ENCODE data around the gene KIF1B.
"Not testable (repeated sequence)": the region's sequence is repeated elsewhere in the genome, so short reads cannot be mapped to it uniquely, and the experiment has no call there.

Gene KIF1B

DNA sequence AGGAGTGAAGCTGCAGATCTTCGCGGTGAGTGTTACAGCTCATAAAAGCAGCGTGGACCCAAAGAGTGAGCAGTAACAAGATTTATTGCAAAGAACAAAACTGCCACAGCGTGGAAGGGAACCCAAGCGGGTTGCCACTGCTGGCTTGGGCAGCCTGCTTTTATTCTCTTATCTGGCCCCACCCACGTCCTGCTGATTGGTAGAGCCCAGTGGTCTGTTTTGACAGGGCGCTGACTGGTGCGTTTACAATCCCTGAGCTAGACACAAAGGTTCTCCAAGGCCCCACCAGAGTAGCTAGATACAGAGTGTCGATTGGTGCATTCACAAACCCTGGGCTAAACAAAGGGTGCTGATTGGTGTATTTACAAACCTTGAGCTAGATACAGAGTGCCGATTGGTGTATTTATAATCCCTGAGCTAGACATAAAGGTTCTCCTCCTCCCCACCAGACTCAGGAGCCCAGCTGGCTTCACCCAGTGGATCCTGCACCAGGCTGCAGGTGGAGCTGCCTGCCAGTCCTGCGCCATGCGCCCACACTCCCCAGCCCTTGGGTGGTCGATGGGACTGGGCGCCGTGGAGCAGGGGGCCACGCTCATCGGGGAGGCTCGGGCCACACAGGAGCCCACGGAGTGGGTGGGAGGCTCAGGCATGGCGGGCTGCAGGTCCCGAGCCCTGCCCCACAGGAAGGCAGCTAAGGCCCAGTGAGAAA lies 215.6 kb downstream of the KIF1B start:
- not testable (repeated sequence) for DNase-seq

- DNase-seq, result not testable (repeated sequence)
Measured at GRCh38 chr1:10426535-10426848, 216.1 kb downstream of the KIF1B start.

DNA sequence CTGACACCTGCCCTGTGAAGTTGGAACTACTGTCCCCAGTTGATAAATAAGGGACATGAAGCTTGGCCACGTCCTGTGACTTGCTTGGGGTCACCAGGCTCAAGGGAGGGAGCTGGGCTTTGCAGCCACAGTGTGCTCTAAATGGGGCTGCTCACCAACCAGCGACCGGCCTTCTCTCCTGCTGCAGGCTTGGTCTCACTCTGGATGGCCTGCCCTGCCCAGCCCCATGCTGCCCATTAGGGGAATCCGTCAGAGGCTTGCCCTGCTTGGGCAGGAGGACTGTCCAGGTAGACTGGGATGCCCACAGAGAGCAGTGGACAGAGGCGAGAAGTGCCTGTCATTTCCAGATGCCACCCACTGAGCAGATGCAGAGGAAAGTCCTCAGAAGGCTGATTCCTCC lies 218.6 kb downstream of the KIF1B start:
- DNase-seq, result no peak

GRCh38 chr1:10429868-10430215 lies 219.5 kb downstream of the KIF1B start:
- DNase-seq, result no peak

DNA sequence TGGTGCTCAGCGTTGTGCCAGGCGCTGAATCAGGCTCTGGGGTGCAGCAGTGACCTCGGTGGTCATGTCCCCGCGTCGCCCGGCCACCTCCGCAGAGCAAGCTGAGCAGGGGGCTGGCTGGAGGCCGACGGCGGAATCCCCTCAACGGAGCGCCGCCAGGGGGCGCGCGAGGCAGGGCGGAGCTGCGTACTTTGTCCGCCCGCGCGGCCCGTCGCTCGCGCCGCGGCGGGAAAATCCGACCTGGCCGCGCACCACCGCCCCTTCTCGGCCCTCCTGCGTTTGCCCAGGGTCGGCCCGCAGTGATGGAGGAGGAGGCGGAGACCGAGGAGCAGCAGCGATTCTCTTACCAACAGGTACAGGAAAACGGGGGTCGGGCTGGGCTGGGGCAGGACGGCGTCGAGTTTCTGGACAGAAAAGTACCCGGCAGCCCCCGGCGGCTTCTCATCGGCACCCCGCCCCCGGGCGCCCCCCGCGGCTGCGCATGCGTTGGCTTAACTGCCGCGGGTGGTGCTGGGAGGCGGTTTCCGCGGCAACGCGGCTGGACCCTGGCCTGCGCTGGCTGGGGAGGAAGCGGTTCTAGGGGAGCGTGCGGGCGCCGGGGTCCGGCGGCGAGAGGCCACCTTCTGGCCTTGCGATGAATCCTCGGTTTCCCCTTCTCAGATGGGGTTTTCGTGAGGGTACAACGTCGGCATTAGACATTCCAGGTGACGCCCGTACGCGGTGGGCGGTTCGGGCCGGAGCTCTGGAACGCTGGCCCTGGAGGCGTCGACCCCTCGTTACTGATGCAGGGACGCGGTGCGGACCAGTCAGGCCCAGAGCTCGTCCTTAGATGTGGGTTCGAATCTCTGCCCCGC lies 220.1 kb downstream of the KIF1B start, which contains the start of gene CENPS:
CENPS (plus strand) TSS at position 218 of the 854 bp plus-strand sequence; CDS start at position 303, 85 bp downstream.
- DNase-seq, result peak in 57 of 58 donors; percentile 47 to 96 (median 84)

Measured in anterior cingulate cortex (tissue), 58 donors.